ENCODE results near the gene FAM210B. TPM values are rescaled to one million over a fixed set of nuclear protein-coding genes. Genes with fewer than 3 reads are reported as not detected.

The FAM210B gene
- polyA plus RNA-seq, 3 donors = 21.0 to 42.1 (median 40.7) TPM

DNA sequence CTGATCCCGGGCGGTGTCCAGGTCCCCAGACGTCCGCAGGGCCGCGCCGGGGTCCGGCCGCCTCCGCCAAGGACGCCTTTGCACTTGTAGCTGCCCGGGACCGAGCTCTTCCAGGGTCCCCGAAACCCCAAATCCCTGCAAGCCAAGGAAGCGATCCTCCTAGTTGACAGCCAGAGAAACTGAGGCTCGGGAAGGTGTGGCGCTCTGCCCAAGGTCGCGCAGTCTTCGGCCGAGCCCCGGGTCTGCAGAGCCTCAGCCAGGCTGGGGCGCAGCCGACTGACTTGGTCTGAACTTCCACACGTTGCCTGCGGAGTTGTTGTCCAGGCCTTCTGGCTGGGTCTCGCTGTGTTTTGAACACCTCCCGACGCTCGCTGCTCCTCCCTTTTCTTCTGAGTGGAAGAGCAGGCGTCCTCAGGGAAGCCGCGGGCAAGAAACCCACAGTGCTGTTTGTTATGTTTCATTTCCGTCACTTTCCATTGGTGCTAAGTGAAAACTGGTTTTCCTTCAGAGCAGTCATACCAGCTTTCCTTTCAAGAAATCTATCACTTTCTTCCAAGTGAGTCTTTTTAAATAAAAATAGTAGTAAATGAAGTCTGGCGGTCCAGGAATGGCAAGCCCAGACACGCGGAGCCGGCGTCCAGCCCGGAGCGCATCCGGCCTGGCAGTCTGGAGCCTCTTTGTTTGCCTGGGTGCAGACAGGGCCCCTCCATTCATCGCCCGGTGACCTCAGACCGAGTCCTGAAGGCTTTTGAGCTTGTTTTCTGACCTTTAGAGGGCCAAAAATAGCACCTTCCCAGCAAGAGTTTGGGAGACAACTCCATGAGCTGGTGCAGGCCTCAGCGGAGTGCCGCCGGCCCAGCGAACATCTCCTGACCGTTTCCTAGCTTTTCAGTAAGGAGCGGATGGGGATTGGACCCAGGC is 698 bp downstream of the FAM210B start:
- no peak overlapping the region for H3K27ac ChIP-seq (ENCODE audit: low read depth, low read length)
- 11 to 15% (median 12%) methylated on average over 43 to 51 of the region's 51 CpGs for WGBS, 3 donors

- no peak overlapping the region for H3K27ac ChIP-seq (ENCODE audit: low read depth, low read length)
- 62 to 78% (median 73%) methylated on average over 14 of the region's 14 CpGs for WGBS, 3 donors
Measured at GRCh38 chr20:56360133-56360907, 1.5 kb downstream of the FAM210B start.

DNA sequence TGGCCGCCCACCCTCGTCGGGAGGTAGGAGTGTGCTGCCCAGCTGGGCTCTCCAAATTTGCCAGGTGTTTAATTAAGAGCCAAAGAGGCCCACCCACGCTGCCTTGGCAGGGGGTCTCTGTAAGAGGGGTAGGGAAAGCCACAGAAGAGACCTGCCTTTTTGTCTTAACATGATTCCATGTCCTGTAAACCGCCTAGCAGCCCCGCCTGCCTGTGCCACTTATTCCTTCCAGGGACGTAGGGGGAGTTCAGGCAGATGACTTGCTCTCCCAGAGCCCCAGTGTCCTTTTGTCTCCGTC is 2.1 kb downstream of the FAM210B start:
- H3K27ac ChIP-seq (ENCODE audit: low read depth, low read length) = no peak overlapping the region

DNA sequence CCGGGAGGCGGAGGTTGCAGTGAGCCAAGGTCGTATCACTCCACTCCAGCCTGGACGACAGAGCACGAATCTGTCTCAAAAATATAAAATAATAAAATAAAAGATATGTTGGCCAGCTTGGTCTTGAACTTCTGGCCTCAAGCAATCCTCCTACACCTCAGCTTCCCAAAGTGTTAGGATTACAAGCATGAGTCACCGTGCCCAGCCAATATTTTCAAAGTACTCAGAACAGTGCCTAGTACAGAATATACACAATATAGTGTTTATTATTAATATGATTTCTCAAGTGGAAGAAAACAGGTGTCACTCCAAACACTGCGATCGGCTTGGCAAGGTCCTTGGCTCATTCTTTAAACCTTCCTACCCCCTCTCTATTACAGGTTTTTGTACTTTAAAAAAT is 3.1 kb downstream of the FAM210B start:
- 88 to 92% (median 88%) methylated on average over 8 of the region's 8 CpGs for WGBS, 3 donors
- no peak overlapping the region for H3K27ac ChIP-seq (ENCODE audit: low read depth, low read length)

More for the DNA sequence above, 2.1 kb downstream of the FAM210B start:
- WGBS, 3 donors = 84 to 89% (median 88%) methylated on average over 8 of the region's 8 CpGs

DNA sequence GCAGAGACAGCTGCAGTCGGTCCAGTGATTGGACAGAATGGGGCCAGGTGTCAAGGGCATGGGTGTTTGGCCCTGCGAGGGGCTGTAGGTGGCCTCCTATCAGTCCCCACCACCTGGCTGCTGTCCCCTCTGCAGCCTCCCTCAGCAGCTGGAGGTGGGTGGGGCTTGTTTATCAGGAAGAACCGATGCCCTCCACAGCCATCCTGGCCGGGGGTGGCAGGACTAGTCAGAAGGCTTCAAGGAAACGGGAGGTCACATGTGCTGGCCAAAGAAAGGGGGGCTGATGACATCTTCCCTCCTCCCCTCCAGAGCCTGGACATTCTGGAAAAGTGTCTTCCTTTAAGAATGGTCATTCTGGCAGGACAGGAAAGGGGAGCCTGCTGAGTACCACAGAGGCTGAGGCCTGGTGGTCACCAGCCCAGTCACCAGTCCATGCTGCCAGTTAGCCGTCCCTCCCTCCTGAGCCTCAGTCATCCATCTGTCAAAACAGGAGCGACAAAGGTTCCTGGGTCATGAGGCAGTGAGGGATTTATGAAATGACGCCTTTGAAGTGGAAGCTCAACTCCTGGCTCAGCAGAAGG is 4.1 kb downstream of the FAM210B start:
- no peak overlapping the region for H3K27ac ChIP-seq (ENCODE audit: low read depth, low read length)
- WGBS, 3 donors = 49 to 59% (median 51%) methylated on average over 8 of the region's 8 CpGs

DNA sequence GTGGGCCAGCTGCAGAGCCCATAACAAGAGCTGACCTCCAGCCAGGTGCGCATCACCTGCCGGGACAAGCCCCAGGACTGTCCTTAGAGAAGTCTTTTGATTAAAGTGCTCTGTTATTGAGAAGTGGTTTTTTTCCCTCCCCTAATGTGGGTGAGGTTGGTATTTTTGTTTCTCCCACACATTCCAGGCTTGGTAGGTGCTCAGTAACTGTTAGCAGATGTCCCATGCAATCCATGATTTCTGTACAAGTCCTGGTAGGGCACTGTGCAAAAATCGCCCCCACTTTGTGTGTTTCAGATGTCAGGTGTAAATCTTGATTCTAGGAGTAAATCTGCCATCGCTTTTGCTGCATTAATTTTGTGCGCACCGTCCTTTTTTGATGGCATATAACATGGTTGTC is 4.7 kb downstream of the FAM210B start:
- no peak overlapping the region for H3K27ac ChIP-seq (ENCODE audit: low read depth, low read length)
- WGBS, 3 donors = 92 to 98% (median 95%) methylated on average over 6 of the region's 6 CpGs

GRCh38 chr20:56368351-56369134 is 9.8 kb downstream of the FAM210B start:
- H3K27ac ChIP-seq (ENCODE audit: low read depth, low read length) = no peak overlapping the region
- 80 to 88% (median 86%) methylated on average over 6 of the region's 6 CpGs for WGBS, 3 donors

DNA sequence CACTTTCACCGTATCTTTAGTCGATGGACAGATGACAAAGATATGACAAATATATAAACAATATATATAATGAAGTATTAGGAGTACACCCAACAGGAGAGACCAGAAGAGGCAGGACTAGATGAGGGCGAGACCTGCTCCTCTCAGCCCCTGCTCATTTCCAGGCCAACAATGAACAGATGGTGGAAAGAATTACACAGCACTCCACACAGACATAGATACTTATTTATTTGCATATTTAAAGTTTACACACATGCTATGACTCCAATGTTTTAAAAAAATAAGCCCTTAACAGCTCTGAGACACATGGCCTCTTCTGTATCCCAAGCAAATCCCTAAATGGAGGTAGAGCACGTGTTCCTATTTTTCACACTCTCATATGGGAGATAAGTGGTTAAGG is 10.4 kb downstream of the FAM210B start:
- WGBS, 3 donors = 87 to 97% (median 93%) methylated on average over 4 of the region's 4 CpGs
- no peak overlapping the region for H3K27ac ChIP-seq (ENCODE audit: low read depth, low read length)

GRCh38 chr20:56371977-56372376 is 13.2 kb downstream of the FAM210B start:
- 92 to 95% (median 93%) methylated on average over 11 of the region's 11 CpGs for WGBS, 3 donors
- H3K27ac ChIP-seq (ENCODE audit: low read depth, low read length) = no peak overlapping the region

DNA sequence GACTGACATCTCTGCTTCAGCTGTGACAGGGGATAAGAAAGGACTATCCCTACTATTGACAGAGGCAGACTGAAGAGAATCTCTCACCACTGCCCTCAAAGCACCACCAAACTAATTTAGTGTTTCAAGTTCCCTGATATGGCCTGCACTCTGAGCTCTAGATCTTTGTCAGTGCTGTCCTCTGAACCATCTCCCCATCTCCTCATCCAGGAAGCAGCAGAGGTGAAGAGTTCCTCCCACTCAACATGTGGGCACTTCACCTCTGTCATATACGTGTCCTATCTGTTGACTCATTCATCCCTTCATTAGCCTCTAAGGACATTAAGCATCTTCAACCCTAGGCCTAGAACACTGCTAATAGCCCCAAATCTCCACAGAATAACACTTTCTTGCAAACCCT is 14.1 kb downstream of the FAM210B start:
- H3K27ac ChIP-seq (ENCODE audit: low read depth, low read length) = no peak overlapping the region
- 54 to 89% (median 65%) methylated on average over 1 of the region's 1 CpG for WGBS, 3 donors

DNA sequence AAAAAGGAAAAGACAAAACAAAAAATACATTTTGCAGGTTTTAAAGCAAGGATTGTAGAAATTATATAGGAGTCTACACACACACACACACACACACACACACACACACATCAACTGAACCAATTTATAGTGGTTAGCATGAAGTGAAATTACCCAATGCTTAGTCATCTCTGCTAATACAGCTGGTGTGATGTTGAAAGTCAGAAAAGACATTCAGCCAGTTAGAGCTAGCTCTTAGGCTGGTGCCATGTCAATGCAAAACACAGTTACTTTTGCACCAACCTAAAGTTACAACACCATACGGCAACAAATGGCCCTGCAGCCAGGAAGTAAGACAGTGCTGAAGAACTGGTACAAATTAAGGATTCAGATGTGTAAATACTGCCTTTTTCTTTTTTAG is 15.2 kb downstream of the FAM210B start:
- no peak overlapping the region for H3K27ac ChIP-seq (ENCODE audit: low read depth, low read length)
- 42 to 58% (median 48%) methylated on average over 1 of the region's 1 CpG for WGBS, 3 donors

- WGBS, 3 donors = 66 to 97% (median 72%) methylated on average over 2 of the region's 2 CpGs
- H3K27ac ChIP-seq (ENCODE audit: low read depth, low read length) = no peak overlapping the region
Measured at GRCh38 chr20:56376331-56376730, 17.6 kb downstream of the FAM210B start.

- H3K27ac ChIP-seq (ENCODE audit: low read depth, low read length) = no peak overlapping the region
- 90 to 96% (median 95%) methylated on average over 3 of the region's 3 CpGs for WGBS, 3 donors
Measured at GRCh38 chr20:56378386-56378785, 19.6 kb downstream of the FAM210B start.

DNA sequence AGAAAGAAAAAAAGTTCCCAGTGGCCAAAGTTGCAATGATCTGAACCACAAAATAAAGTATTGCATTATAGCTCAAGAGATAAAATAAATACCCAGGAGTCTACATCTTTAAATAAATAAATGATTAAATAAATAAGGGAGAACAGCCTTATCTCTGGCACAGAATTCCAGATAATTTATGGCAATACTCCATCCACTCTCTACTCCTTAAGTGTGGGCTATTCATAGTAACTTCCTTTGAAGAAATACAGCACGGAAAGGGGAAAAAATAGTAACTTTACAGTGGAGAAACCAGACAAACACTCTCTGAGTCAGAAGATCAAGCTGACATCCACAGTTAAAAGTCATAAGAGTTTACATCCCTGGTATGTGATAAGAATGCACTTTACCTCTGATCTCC is 21.6 kb downstream of the FAM210B start:
- no peak overlapping the region for H3K27ac ChIP-seq (ENCODE audit: low read depth, low read length)
- WGBS, 3 donors = 26 to 38% (median 27%) methylated on average over 1 of the region's 1 CpG

- H3K27ac ChIP-seq (ENCODE audit: low read depth, low read length) = no peak overlapping the region
- WGBS, 3 donors = 83 to 96% (median 93%) methylated on average over 1 of the region's 1 CpG
Measured at GRCh38 chr20:56381501-56381900, 22.7 kb downstream of the FAM210B start.

- WGBS, 3 donors = 54 to 79% (median 76%) methylated on average over 4 of the region's 4 CpGs
- no peak overlapping the region for H3K27ac ChIP-seq (ENCODE audit: low read depth, low read length)
Measured at GRCh38 chr20:56382696-56383095, 23.9 kb downstream of the FAM210B start.

DNA sequence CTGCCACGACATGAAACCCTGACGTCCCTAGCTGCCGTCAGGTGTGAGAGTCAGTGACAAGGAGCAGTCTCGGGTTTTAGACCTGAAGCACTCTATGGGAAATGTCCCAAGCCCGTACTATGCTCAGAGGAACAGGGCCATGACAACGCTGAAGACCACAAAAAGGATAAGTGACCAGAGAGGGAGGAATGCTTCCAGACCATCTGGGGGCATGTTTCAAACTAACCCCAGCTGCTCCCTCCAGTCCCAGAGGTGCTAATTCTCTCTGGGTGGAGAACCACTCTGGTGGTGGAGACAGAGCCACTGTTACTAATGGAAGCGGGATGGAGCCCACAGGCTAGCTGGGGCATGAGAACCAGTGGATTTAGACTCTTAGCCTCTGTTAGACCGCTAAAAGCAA is 24.6 kb downstream of the FAM210B start:
- 90 to 92% (median 92%) methylated on average over 8 of the region's 8 CpGs for WGBS, 3 donors

DNA sequence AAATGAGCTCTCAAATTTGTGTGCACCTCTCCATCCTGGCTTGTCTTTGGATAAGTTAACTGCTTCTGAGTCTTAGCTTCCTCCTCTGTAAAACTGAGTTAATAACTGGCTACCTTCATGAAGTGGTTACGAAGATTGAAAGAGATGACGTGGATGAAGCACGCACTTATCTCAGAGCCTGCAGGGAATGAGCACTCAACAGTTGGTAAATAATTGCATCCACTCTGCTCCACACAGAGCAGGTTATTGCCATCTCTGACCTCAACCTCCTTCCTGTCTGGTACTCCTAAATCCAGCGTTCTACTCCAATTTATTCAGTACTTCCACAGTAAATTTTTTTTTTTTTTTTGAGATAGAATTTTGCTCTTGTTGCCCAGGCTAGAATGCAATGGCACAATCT is 26.4 kb downstream of the FAM210B start:
- H3K27ac ChIP-seq (ENCODE audit: low read depth, low read length) = no peak overlapping the region
- WGBS, 3 donors = 95 to 96% (median 96%) methylated on average over 4 of the region's 4 CpGs

More for the DNA sequence above, 24.6 kb downstream of the FAM210B start:
- H3K27ac ChIP-seq (ENCODE audit: low read depth, low read length) = no peak overlapping the region

Data from adipose tissue (tissue), 3 donors.